HG02973 (cell line): Measurements from ENCODE around the gene SP4.

ENCODE experiments used
- ATAC-seq: cut with Tn5 transposase; IDR thresholded peaks from one replicate; pipeline ENCODE4 v1.9.1; 2021; ENCODE audit warnings: moderate library complexity; ENCODE audit not compliant: unreplicated experiment

SP4 gene

DNA sequence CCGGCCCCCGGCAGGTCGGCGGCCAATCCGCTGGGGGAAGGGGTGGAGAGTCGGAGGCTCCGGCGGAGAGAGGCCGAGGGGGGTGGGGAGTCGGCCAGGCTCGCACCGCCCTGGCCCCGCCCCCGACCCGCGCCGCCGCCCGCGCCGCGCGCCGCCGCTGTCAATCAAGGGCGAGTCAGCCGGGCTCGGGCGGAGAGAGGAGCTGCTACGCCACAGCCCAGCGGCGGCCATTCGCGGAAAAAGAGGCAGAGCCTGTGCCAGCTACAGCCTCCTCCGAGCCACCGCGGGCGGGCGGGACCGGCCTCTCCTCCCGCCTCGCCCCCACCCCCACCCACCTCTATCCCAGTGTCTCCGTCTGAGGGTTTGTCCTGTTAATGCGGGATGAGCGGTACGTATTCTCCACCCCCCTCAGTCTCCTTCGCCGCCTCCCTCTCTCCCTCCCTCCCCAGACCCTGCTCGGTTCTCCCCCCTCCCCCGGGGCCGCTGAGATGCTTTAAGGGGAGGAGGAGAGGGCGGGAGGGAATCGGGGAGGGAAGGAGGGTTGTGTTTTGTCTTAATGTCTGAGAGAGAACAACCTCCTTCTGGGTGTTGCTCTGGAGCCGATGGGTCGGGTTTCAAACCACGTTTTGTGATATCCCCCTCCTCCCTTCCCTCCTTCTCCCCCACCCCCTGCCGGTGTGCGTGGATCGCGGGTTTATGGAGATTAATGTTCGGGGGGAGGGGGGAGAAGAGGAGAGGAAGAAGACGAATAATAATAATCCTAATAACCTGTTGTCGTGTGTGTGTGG lies at the start of gene SP4:
SP4 (plus strand) TSS at position 213 of the 788 bp plus-strand sequence; CDS start at position 382, 169 bp downstream.
- peak; percentile 67 for ATAC-seq

DNA sequence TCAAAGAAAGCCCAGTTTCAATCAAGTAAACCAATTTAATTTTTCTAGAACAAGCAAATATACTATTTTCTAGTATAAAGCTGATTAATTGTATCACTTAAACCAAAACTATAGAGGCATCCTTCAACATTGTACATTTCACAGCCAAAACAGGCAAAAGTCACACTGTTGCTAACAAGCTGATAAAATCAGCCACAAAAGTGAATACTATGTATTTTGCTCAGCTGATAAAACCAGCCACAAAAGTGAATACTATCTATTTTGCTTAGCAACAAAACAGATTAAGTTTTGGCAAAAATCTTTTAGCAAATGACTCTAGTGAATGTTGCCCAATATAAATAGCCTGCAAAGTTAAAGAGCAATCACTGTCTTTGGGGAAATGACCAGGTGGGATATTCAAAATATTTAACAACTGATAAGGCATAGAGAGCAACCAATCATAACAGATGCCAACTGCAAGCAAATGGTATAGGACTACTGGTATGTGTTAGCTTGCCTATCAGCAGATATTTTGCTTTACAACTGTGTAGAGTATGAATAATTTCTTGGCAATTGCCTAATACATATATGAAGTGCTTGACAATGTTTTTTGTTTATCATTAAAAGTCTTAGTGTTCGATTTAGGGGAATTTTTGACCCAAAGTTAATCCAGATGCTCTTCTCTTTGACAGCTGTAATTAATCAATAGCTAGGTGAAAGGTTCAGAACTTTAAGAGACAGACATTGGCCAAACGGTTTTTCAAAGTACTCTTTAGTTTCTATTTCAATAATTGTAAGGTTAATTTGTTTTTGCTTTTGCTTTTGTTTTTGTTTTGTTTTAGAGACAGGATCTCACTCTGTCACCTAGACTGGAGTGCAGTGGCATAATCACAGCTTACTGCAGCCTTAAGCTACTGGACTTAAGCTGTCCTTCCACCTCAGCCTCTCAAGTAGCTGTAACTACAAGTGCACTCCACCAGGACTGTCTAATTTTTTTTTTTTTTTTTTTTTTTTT lies 44.4 kb upstream of the SP4 start:
- peak; percentile 86 for ATAC-seq

DNA sequence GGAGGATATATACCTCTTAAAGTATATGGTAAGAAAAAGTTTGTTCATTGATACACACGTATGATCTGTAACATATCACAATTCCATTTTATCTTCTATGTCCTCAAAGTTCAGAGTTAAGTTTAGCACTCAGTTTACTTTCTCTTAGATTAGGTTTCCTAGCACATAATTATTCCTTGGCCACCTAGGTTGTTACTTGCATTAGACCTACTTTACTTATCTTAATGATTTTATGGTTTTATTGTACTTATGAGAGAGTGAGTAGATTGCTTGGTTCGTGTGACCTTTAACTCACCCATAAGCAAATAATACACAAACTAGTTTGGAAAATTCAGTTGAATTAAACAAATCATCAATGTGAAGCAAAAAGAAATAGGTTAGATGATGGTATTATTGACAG lies 33.9 kb upstream of the SP4 start:
- ATAC-seq, result no peak

DNA sequence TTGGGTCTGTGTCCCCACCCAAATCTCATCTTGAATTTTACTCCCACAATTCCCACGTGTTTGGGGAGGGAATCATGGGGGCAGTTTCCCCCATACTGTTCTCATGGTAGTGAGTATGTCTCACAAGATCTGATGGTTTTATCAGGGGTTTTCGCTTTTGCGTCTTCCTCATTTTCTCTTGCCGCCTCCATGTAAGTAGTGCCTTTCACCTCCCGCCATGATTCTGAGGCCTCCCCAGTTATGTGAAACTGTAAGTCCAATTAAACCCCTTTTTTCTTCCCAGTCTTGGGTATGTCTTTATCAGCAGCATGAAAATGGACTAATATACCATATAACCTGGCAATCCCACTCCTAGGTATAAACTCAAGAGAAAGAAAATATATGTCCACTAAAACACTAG lies 25.9 kb upstream of the SP4 start:
- ATAC-seq, result no peak

DNA sequence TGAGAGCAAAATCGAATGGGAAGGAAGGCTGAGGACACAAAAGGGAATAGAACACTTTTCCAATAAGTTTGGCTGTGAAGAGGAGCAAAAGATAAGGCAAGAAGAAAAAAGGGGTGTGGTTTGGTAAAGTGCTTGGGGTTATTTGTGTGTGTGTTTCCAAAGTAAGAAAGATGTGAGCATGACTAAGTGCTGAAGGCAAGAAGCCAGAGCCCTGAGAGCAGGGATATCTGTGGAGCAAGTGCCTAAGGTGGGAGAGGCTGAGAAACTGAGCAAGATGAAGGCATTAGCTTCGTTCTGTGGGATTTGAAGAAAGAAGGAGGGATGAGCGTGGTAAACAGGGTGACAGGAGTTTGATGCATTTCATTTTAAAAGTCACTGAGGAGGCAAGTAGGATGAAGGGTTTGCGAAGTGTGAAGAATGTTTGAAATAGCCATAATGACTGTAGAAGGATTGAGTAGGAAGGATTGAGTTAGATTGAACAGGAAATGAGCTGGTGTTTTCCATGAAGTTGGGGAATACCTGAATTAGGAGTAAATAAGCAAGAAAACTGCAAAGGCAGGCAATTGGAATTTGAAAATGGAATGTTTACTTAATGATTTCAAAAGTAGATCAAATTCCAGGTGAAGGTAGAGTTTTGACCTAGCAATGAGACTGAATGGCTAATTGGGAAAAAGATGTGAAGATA lies 19.9 kb upstream of the SP4 start:
- ATAC-seq, result no peak

DNA sequence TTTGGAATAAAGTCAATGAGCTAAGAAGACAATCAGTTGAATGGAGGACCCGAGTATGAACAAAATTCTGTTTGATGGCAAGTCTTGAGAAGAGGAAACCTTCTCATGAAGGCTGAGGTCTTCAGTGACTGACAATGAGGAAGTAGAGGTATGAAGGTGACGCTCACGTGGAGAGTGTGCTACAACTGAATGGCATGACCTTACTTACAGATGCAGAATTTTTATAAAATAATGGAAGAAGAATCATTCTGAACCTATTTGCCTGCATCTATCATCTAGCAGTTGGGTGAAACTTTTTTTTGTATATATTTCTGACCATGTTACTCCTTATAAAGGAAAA lies 19.4 kb upstream of the SP4 start:
- no peak for ATAC-seq

DNA sequence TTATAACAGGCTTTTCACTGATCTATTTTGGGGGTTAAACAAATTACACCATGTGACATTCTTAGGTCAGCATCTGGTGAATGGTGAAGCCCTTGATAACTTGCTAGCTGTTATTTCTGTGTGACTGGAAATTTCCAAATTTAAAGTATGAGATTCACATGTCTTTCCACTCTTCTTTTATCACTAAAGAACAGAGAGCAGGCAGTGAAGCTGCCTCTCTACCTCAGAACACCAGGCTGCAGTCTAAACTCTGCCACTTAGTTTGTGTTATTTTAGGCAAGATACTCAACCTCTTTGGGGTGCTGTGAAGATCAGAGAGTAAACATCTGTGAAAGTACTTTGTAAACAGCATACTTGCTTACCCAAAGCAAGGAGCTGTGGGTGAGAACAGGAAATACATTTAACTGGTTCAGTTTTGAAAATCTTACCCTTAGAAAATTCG lies 15.5 kb upstream of the SP4 start:
- ATAC-seq, result no peak

DNA sequence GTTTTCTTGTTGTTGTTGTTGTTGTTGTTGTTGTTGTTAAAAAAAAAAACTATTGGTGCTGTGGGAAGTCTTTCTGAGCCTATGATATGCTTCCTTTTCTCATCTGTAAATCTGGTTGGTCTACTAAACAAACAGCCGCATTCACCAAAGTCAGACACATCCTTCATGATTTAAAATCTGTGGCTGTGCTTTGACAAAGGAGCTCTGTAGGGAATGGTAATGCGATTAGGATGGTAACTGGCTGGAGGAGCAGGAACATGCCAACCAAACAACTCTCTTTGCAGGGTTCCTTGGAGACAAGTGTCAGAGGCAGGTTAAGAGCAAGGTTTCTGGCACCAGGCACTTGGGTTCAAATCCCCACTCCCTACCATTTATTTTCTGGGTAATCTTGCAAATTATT lies 14.9 kb upstream of the SP4 start:
- no peak for ATAC-seq

DNA sequence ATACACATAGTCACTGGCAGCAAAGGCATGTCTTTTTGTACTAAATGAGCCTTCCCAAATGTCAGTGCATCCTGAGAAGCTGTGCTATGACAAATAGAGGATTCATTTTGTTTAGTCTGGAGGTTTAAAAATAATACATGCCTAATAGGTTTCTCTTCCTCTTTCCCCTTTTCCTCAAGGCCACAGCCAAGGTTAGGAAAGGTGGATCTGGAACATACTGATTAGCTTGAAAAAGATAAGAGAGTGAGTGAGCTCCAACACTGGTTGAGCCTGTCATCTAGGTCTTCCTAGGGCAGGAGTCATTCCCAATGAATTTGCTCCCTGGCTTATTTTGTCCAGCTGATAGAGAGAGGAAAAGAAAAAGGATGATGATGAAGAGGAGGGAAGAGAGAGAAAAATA lies 14.4 kb upstream of the SP4 start:
- ATAC-seq, result no peak

DNA sequence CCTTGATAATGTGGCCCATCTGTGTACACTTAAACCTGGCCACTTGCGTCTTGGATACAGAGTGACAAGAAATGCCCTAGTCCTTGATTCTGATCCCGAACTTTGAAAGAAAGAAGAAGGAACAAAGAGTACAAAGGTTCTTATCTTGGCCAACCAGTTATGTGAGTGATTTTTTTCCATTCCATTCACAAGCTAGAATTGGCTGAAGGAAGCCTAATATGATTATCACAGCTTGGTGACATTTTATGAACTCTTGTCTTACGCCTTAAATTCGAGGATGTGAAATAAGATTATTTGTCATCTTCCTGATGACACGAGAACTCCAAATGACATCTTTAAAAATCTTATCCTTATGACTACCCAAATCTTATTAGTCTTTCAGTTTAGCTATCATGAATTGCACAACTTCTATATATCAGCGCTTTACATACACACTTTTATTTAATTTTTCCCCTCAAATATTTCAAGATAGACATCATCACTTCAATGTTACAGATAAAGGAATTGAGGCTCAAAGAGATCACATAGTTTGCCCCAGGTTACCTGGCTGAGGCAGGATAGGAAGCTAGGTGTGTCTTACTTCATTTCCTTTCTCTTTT lies 13.0 kb upstream of the SP4 start:
- ATAC-seq, result no peak

DNA sequence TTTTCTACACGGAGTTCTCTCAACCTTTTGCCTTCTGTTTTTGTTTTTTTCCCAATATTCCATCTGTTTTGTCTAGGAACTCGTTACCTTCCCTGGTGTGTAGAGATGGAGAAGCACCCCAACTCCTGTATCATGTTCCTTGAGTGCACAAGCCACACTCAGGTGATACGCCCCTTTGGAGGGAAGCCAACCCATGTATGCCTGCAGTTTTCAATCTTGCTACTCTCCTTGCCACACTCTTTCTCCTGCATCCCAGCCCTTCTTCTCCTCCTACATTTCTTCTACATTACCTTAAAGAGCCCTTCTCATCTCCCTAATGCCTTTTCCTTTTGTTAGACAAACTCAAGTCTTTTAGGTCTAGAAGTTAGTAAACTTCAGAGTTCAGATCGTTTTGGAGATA lies 10.2 kb upstream of the SP4 start:
- no peak for ATAC-seq

DNA sequence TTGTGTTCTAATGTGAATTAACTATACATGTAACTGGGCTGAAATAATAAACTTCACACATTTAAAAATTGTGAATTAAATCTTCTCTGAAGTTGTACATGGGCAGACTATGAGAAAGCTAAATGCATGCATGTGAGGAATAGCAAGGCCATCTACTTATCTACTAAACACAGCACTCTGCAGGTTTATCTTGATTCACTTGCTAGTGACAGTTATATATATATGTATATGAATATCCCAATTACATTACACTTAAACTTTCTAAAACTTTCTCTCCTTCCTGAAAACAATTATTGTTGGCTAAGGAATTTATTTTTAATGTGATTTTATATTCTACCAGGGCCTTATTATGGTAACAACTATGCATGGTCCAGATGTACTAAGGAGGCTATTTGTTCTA lies 5.1 kb upstream of the SP4 start:
- no peak for ATAC-seq

DNA sequence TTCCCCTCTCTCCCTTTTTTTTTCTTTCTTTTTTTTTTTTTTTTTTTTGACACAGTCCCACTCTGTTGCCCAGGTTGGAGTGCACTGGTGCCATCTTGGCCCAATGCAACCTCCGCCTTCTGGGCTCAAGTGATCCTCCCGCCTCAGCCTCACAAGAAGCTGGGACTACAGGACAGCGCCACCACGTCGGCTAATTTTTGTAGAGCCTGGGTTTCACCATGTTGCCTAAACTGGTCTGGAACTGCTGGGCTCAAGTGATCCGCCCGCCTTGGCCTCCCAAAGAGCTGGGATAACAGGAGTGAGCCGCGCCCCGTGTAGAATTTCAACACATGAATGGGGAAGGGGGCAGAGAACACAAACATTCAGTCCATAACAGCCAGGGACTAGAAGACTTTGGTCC lies 2.6 kb upstream of the SP4 start:
- ATAC-seq, result no peak

DNA sequence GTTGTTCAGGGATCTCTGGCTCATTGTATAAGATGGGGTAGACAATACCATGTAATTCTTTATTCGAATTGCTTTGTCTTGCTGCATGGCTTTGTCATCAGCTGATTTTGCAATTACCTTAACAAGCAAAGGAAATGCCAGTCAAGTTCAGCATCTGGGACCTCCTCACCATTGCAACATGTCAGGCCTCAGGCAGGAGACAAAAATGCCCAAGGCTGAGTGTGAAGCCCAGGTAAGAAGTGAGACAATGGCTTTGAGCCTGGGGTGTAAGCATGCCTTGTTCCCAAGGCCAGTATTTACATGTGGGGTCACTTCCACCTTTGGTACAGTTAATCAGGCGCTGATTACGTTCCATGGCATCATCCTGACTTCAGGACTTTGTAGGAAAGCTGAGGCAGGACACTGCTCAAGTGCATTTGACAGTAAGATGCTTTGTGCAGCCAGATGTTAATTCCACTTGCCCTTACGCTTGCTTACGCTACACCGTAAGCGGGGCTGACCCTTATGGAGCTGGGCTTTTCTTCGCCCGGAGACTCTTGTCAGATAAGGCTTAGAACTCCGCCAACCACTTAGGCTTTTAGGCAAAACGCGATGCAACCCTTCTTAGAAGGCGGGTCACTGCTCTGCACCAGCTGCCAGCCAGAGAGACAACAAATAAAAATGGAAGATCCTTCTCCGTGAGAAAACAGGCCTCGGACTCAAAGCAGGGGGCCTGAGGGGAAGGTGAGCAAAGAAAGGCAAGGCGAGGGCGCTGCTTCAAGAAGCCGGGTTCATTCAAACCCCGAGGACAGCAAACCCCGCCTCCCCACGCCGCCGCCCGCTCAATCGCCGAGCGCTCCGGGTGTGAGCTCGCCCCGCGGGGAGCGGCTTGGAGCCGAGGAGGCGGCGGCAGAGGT lies 1.3 kb upstream of the SP4 start:
- ATAC-seq, result no peak

DNA sequence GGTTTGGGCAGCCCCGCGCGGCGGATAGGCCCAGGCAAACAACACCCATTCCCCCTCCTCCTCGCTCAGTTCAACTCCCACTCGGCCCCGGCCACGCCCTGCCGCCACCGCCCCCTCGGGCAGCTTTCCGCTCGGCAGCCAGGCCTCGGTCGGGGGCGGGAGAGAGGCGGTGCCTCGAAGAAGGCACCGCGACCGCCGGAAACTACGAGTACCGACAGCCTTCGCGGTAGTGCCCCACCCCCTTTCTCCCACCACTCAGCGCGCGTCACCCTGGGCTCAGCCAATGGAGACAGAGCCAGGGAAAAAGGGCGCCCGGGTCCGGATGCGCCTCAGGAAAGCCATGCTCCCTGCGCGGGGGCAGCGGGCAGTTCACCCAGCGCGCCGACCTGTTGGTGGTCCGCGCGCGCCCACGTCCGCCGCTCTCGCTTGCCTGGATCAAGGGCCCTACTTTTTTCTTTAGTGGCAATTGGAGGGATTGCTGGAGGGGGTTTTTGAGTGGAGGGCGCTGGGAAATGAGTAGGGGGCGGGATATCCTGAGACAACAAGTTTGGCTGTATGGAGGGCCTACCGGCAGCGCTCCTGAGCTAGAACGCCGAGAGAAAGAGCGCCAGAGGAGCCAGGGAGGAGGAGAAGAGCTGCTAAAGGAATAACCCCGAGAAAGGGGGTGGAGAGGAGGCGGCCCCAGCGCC lies 557 bp upstream of the SP4 start:
- ATAC-seq, result peak; percentile 76

DNA sequence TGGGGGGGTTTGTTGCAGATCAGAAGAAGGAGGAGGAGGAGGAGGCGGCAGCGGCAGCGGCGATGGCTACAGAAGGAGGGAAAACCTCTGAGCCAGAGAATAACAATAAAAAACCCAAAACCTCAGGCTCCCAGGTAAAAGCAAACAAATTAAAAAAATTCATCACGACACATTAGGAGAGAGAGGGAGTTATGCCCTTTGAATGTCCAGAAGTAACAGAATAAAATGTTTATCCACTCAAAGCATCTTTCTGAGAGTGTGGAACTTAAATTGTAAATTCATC lies 717 bp downstream of the SP4 start:
- no peak for ATAC-seq

DNA sequence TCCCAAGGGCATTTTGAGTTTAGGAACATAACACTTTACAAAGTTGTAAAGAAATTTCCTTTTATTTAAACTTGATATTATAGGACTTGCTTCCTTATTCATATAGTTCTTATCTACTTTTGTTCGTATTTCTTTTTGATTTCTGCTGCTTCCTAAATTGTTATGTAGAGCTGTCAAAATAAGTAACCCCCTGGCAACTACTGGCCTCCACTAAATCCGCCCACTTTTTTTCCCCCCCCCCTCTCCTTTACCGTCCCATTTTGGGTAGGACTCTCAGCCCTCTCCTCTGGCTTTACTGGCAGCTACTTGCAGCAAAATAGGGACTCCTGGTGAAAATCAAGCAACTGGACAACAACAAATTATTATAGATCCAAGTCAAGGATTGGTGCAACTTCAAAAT lies 1.1 kb downstream of the SP4 start:
- no peak for ATAC-seq

DNA sequence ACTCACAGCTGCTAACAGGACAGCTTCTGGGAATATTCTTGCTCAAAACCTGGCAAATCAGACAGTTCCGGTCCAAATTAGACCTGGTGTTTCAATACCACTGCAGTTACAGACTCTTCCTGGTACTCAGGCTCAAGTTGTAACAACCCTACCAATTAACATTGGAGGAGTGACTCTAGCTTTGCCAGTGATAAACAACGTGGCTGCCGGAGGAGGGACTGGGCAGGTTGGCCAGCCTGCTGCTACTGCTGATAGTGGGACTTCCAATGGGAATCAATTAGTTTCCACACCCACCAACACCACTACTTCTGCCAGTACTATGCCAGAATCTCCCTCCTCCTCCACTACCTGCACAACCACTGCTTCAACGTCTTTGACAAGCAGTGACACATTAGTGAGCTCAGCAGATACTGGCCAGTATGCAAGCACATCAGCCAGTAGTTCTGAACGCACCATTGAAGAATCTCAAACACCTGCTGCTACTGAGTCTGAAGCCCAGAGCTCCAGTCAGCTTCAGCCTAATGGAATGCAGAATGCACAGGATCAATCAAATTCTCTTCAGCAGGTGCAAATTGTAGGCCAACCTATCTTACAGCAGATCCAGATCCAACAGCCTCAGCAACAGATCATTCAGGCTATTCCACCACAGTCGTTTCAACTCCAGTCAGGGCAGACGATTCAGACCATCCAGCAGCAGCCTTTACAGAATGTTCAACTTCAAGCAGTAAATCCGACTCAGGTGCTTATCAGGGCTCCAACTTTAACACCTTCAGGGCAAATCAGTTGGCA lies 2.1 kb downstream of the SP4 start:
- ATAC-seq, result no peak

DNA sequence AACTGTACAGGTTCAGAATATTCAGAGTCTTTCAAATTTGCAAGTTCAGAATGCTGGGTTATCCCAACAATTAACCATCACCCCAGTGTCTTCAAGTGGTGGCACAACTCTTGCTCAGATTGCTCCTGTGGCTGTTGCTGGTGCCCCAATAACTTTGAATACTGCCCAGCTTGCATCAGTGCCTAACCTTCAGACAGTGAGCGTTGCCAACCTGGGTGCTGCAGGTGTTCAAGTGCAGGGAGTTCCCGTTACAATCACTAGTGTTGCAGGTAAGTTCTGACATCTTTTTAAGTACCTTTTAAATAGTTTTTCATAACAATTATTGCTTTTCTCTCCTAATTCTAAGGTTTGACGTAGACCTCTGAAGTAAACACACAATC lies 2.7 kb downstream of the SP4 start:
- ATAC-seq, result no peak
